IPS DF 4.7 (cell line): ENCODE results near the gene MYLK2.

ENCODE experiments used
- DNase-seq: peaks from one replicate; pipeline ENCODE4 v3.0.0-alpha.2; 2013; ENCODE audit warnings: low spot score; ENCODE audit errors: extremely low read depth

MYLK2 gene

GRCh38 chr20:31870726-31871617 lies 51.8 kb downstream of the MYLK2 start:
- DNase-seq: no peak

- DNase-seq: no peak
These were observed 52.4 kb downstream of the MYLK2 start for GRCh38 chr20:31871618-31871954.

GRCh38 chr20:31872406-31872805 lies 53.2 kb downstream of the MYLK2 start:
- DNase-seq: no peak

DNA sequence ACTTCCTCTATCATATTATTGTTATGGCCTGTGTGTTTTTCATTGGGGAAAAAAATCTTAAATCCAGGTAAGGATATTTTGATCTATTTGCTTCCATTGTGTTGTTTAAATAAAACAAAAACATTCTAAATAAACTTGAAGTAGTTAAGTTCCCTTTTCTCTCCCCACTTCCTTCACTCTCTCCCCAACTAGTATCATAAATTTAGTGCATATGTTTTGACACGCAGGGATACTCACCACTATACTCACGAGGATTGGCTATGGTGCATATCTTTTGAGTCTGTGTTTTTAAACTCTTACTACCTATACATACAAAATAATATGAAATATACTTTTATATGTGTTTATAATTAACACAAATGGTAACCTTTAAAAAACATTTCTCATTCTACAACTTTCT lies 56.5 kb downstream of the MYLK2 start:
- DNase-seq: no peak

- no peak for DNase-seq
These were observed 58.5 kb downstream of the MYLK2 start for GRCh38 chr20:31877684-31878083.

- DNase-seq: peak; percentile 71
These were observed 60.2 kb downstream of the MYLK2 start for GRCh38 chr20:31879143-31879987.

GRCh38 chr20:31881945-31882344 lies 62.8 kb downstream of the MYLK2 start:
- no peak for DNase-seq

DNA sequence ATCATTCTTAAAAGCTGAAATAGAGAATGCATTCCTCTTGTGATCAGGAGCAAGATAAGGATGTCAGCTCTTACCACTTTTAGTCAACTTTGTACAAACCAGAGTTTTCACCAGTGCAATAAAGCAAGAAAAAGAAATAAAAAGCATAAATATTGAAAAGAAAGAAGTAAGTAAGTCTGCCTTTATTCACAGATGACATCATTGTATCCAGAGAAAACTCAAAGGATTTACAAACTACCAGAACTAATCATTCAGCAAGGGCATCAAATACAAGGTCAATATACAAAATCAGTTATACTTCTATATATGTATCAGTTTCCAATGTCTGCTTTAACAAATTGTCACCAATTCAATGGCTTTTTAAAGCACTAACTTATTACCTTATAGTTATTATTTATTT lies 64.7 kb downstream of the MYLK2 start:
- DNase-seq: no peak
